Stimulated activated naive CD8-positive, alpha-beta T cell treated with anti-CD3 and anti-CD28 coated beads, Interleukin-15, Interleukin-2, amounts not matched to agents 100 U/mL and 50 U/mL, for 24 hours (primary cell): ENCODE data around the gene TADA2A.

Experiments
- ATAC-seq: fragments of 150-1000 bp; cut with Tn5 transposase; one replicate; pipeline ENCODE4 v1.10.0; 2021
- DNase-seq: peaks from one replicate; pipeline ENCODE4 v3.0.0; 2021

TADA2A gene

GRCh38 chr17:37523715-37524219 is 117.1 kb downstream of the TADA2A start:
- DNase-seq (no peak), ATAC-seq (no peak)

- DNase-seq (no peak), ATAC-seq (peak; percentile 61)
Observed at GRCh38 chr17:37527249-37527851, 120.7 kb downstream of the TADA2A start.
